ENCODE results near the gene URI1. TPM values are rescaled to one million over a fixed set of nuclear protein-coding genes. Genes with fewer than 3 reads are reported as not detected.
"Not testable (repeated sequence)": the region's sequence is repeated elsewhere in the genome, so short reads cannot be mapped to it uniquely, and the experiment has no call there.

URI1 gene
- total RNA-seq, 1 donor, result 86.1 TPM

GRCh38 chr19:29945017-29945416 is 3.0 kb downstream of the URI1 start:
- Histone ChIP-seq H3K27me3 (ENCODE audit: insufficient read depth, low read length) (no peaks in the 10 kb centered on the region), H3K4me3 (ENCODE audit: insufficient read depth, low read length) (peak overlapping the region; percentile 44), H3K9me3 (ENCODE audit: low read depth, low read length) (no peaks in the 10 kb centered on the region), H2AFZ (ENCODE audit: low read length) (no peak overlapping the region), H3K79me2 (ENCODE audit: insufficient read depth, low read length) (peaks cover 67% of the 10 kb centered on the region), H3K27ac (ENCODE audit: low read depth, low read length) (peak overlapping the region; percentile 27), H4K20me1 (ENCODE audit: insufficient read depth, low read length) (peaks cover 32% of the 10 kb centered on the region), H3K36me3 (ENCODE audit: insufficient read depth, low read length) (no peaks in the 10 kb centered on the region), H3K4me1 (ENCODE audit: insufficient read depth, low read length) (peaks cover 36% of the 10 kb centered on the region), H3K4me2 (ENCODE audit: insufficient read depth, low read length) (peak overlapping the region; percentile 78)
- no peak for TF ChIP-seq CTCF (IDR thresholded peaks at IDR 0.05; ENCODE audit: extremely low read depth, low read depth, low read length)
- no peak for DNase-seq (ENCODE audit: insufficient read length, low spot score, missing footprints)

GRCh38 chr19:29945433-29945832 is 3.4 kb downstream of the URI1 start:
- H3K36me3 ChIP-seq (ENCODE audit: insufficient read depth, low read length), result no peaks in the 10 kb centered on the region
- H3K4me1 ChIP-seq (ENCODE audit: insufficient read depth, low read length), result peaks cover 36% of the 10 kb centered on the region
- H3K27ac ChIP-seq (ENCODE audit: low read depth, low read length), result peak overlapping the region; percentile 27
- DNase-seq (ENCODE audit: insufficient read length, low spot score, missing footprints), result peak; percentile 44
- H2AFZ ChIP-seq (ENCODE audit: low read length), result no peak overlapping the region
- H3K27me3 ChIP-seq (ENCODE audit: insufficient read depth, low read length), result no peaks in the 10 kb centered on the region
- no peak for TF ChIP-seq CTCF (IDR thresholded peaks at IDR 0.05; ENCODE audit: extremely low read depth, low read depth, low read length)
- H3K4me3 ChIP-seq (ENCODE audit: insufficient read depth, low read length), result peak overlapping the region; percentile 44
- peaks cover 71% of the 10 kb centered on the region for H3K79me2 ChIP-seq (ENCODE audit: insufficient read depth, low read length)
- H3K9me3 ChIP-seq (ENCODE audit: low read depth, low read length), result no peaks in the 10 kb centered on the region
- peak overlapping the region; percentile 78 for H3K4me2 ChIP-seq (ENCODE audit: insufficient read depth, low read length)
- peaks cover 32% of the 10 kb centered on the region for H4K20me1 ChIP-seq (ENCODE audit: insufficient read depth, low read length)

GRCh38 chr19:29946645-29947044 is 4.6 kb downstream of the URI1 start:
- Histone ChIP-seq H3K4me1 (ENCODE audit: insufficient read depth, low read length) (peaks cover 34% of the 10 kb centered on the region), H2AFZ (ENCODE audit: low read length) (no peak overlapping the region), H3K4me3 (ENCODE audit: insufficient read depth, low read length) (no peak overlapping the region), H3K27ac (ENCODE audit: low read depth, low read length) (no peak overlapping the region), H3K27me3 (ENCODE audit: insufficient read depth, low read length) (no peaks in the 10 kb centered on the region), H3K4me2 (ENCODE audit: insufficient read depth, low read length) (no peak overlapping the region), H3K36me3 (ENCODE audit: insufficient read depth, low read length) (no peaks in the 10 kb centered on the region), H3K9me3 (ENCODE audit: low read depth, low read length) (no peaks in the 10 kb centered on the region), H3K79me2 (ENCODE audit: insufficient read depth, low read length) (peaks cover 83% of the 10 kb centered on the region), H4K20me1 (ENCODE audit: insufficient read depth, low read length) (peaks cover 32% of the 10 kb centered on the region)
- DNase-seq (ENCODE audit: insufficient read length, low spot score, missing footprints), result no peak
- no peak for TF ChIP-seq CTCF (IDR thresholded peaks at IDR 0.05; ENCODE audit: extremely low read depth, low read depth, low read length)

- no peak for TF ChIP-seq CTCF (IDR thresholded peaks at IDR 0.05; ENCODE audit: extremely low read depth, low read depth, low read length)
- Histone ChIP-seq H3K79me2 (ENCODE audit: insufficient read depth, low read length) (peaks cover 88% of the 10 kb centered on the region), H3K9me3 (ENCODE audit: low read depth, low read length) (no peaks in the 10 kb centered on the region), H3K27me3 (ENCODE audit: insufficient read depth, low read length) (no peaks in the 10 kb centered on the region), H2AFZ (ENCODE audit: low read length) (no peak overlapping the region), H3K4me3 (ENCODE audit: insufficient read depth, low read length) (no peak overlapping the region), H3K36me3 (ENCODE audit: insufficient read depth, low read length) (no peaks in the 10 kb centered on the region), H3K4me1 (ENCODE audit: insufficient read depth, low read length) (peaks cover 32% of the 10 kb centered on the region), H3K27ac (ENCODE audit: low read depth, low read length) (no peak overlapping the region), H3K4me2 (ENCODE audit: insufficient read depth, low read length) (no peak overlapping the region), H4K20me1 (ENCODE audit: insufficient read depth, low read length) (peaks cover 37% of the 10 kb centered on the region)
- DNase-seq (ENCODE audit: insufficient read length, low spot score, missing footprints), result no peak
Observed at GRCh38 chr19:29947871-29948270, 5.8 kb downstream of the URI1 start.

- not testable (repeated sequence) for H3K4me2 ChIP-seq (ENCODE audit: insufficient read depth, low read length); H3K27ac ChIP-seq (ENCODE audit: low read depth, low read length); DNase-seq (ENCODE audit: insufficient read length, low spot score, missing footprints); H2AFZ ChIP-seq (ENCODE audit: low read length); H3K4me3 ChIP-seq (ENCODE audit: insufficient read depth, low read length); H3K27me3 ChIP-seq (ENCODE audit: insufficient read depth, low read length); H3K36me3 ChIP-seq (ENCODE audit: insufficient read depth, low read length); H3K9me3 ChIP-seq (ENCODE audit: low read depth, low read length)
- H3K79me2 ChIP-seq (ENCODE audit: insufficient read depth, low read length), result peaks cover 87% of the 10 kb centered on the region
- H3K4me1 ChIP-seq (ENCODE audit: insufficient read depth, low read length), result peaks cover 26% of the 10 kb centered on the region
- peaks cover 47% of the 10 kb centered on the region for H4K20me1 ChIP-seq (ENCODE audit: insufficient read depth, low read length)
Observed at GRCh38 chr19:29948759-29949470, 6.9 kb downstream of the URI1 start.
